CD4-positive, alpha-beta T cell treated with Interferon alpha-2 for 1 hour (primary cell): ENCODE results near the gene TMEM87A.
"Not testable (repeated sequence)": the region's sequence is repeated elsewhere in the genome, so short reads cannot be mapped to it uniquely, and the experiment has no call there.

Experiments
- DNase-seq, 2 donors: peaks; one replicate each; pipeline ENCODE4 v3.0.0-alpha.2; 2020 to 2022

The TMEM87A gene

GRCh38 chr15:42272939-42273899, at the start of gene TMEM87A, which contains the start of gene GANC:
TSS of gene TMEM87A (minus strand) at chr15:42273433. CDS start at chr15:42273398, 35 bp downstream.
TSS of gene GANC (plus strand) at chr15:42273201. CDS start at chr15:42274482, 1,281 bp downstream.
- DNase-seq = peak; percentile 96 to 97

GRCh38 chr15:42319206-42319605, 46.0 kb upstream of the TMEM87A start:
- no peak for DNase-seq

DNA sequence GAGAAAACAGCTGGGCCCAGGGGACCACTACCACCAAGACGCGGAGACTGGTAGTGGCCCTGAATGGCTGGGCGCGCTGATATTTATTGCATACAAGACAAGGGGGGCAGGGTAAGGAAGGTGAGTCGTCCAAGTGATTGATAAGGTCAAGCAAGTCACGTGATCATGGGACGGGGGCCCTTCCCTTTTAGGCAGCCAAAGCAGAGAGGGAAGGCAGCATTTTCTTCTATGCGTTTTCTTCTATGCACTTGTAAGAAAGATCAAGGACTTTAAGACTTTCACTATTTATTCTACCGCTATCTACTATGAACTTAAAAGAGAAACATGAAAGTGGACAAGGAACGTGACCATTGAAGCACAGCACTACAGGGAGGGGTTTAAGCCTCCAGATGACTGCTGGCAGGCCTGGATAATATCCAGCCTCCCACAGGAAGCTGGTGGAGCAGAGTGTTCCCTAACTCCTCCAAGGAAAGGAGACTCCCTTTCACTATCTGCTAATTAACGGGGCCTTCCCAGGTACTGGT, 43.1 kb upstream of the TMEM87A start:
- not testable (repeated sequence) for DNase-seq

GRCh38 chr15:42315521-42315920, 42.3 kb upstream of the TMEM87A start:
- DNase-seq = no peak

- no peak for DNase-seq
Observed at GRCh38 chr15:42314818-42315217, 41.6 kb upstream of the TMEM87A start.

- no peak for DNase-seq
Observed at GRCh38 chr15:42313463-42313862, 40.2 kb upstream of the TMEM87A start.

DNA sequence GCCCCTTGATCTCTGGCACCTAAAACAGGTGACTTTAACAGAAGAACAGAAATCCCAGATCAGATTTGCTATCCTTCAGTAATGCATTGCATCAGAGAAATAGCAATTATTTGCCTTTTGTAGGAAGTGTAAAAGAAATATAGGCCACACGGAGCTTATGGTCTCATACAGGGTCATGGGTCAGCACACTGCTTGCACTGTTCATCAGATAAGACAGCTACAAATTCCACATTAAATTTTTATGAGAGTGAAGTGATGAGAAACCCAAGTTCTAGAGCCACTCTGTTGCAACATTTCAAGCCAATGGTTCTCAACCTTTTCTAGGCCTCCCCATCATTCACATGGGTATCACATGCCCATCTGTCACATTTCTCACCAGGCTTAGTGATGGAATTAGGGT, 33.4 kb upstream of the TMEM87A start:
- no peak for DNase-seq

GRCh38 chr15:42301004-42301403, 27.8 kb upstream of the TMEM87A start:
- not testable (repeated sequence) for DNase-seq

DNA sequence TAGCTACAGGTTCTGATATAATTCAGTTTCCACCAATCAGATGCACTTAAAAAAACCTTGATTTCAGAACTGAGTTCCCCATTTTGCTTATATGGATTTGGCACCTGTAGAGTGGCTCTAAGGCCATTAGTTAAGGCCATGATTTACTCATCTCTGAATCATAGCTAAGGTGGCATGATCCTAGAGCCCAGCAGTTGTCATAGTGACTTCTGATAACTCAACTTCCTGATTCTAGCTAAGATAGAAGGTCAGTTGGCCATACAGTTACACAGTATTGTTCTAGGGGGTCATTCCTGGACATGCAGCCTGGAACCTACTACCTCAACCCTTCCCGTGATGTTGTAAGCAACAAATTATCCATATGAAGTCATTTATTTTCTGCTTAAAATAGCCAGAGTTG, 15.9 kb upstream of the TMEM87A start:
- DNase-seq = no peak

DNA sequence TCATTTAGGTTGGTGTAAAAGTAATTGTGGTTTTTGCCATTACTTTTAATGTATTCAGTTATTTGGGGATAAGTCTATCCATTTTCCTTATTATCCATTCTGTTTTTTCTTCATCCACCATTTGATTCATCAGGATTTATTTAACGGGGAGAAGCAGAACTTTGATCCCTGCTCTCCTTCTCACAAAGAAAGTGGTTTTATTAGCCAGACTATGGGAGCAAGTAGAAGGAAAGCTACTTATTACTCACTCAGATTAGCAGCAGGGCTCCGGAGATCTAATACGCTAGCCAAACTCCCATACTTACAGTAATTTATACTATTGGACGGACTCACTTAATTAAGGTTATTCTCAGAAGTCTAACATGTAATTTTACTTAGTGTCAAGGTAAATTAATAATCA, 14.7 kb upstream of the TMEM87A start:
- DNase-seq = no peak

GRCh38 chr15:42286445-42287029, 13.3 kb upstream of the TMEM87A start:
- no peak for DNase-seq

DNA sequence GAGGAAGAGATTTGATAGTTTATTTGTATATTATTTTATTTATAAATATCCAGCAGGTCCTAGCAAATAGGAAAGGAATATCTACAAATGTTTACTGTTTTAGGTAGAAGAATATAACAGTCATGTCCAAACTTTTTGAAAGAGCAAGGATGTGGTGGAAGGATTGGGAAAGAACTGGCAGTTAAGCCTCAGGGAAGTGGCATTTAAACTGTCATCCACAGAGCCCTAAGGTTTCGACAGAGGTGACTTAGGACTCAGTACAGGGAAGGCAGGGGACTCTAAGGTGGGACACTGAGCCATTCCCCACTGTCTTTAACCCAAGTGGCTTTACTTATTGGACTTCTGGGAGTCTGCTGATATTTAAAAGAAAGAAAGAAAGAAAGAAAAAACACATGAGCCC, 11.8 kb upstream of the TMEM87A start:
- DNase-seq = no peak

DNA sequence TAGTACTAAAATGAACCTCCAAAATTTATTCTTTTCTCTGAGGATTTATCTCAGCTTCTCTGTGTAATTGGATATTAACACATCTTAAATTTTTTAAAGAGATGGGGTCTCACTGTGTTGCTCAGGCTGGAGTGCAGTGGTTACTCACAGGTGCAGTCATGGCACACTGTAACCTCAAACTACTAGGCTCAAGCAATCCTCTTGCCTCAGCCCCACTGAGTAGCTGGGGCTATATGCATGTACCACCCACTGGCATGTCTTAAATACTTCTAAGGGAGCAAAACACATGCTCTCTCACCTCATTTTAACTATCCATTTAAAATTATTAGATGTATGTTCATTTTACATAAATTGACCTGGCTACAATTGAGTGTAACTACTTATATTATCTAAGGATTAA, 11.3 kb upstream of the TMEM87A start:
- no peak for DNase-seq

GRCh38 chr15:42283671-42284070, 10.4 kb upstream of the TMEM87A start:
- DNase-seq = no peak

DNA sequence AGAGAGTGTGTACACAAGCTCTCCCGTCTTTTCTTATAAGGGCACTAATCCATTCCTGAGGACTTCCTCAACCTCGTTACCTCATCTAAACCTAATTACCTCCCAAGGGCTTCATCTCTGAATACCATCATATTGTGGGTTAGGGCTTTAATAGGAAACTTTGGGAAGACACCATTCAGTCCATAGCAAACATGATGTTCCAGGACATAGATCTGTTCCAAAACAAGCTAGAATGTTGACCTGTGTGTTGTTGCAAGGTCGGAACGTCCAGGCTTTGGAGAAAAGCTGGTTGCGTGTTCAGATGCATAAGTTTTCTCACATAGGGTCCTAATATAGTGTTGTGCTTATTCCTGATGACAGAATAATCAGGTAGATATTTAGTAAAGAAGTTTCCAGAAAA, 9.7 kb upstream of the TMEM87A start:
- no peak for DNase-seq

GRCh38 chr15:42282344-42282743, 9.1 kb upstream of the TMEM87A start:
- DNase-seq = no peak

DNA sequence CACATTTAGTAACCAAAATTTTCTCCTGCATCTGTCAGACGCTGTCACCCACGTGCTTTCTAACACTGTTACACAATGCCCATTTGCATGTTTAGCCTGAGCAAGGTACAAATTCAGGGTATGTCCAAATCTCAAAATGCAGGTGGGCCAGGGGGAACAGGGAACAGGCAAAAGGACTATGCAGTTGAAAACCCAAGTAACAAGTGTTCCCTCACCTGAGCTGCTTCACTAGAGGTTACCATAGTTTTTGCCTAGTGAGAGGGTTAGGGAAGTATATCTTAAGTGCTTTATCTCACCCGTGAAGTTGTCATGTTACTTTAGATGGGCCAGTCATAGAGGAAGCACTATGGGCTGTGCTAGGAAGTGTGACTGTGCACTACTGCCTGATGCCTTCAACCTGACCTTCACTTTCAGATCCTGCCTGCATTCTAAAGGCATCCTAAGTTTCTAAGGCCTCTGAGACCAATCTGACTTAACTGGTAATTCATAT, 6.0 kb upstream of the TMEM87A start:
- peak in 1 of 2 donors; percentile 2 for DNase-seq

DNA sequence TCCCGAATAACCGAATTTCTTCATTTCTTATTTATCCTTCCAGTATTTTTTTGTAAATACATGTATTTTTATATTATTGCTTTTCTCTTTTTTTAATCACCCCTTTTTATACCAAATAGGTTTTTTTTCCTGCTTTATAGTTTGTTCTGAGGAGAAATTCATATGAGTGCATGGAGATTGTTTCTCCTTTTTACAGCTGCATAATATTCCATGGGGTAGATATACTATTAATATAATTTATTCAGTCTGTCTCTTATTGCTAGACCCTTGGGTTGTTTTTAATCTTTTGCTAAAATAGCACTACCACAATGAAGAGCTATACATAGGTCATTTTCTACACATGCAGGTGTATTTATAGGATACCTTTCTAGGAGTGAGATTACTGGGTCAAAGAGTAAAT, 3.5 kb upstream of the TMEM87A start:
- no peak for DNase-seq

DNA sequence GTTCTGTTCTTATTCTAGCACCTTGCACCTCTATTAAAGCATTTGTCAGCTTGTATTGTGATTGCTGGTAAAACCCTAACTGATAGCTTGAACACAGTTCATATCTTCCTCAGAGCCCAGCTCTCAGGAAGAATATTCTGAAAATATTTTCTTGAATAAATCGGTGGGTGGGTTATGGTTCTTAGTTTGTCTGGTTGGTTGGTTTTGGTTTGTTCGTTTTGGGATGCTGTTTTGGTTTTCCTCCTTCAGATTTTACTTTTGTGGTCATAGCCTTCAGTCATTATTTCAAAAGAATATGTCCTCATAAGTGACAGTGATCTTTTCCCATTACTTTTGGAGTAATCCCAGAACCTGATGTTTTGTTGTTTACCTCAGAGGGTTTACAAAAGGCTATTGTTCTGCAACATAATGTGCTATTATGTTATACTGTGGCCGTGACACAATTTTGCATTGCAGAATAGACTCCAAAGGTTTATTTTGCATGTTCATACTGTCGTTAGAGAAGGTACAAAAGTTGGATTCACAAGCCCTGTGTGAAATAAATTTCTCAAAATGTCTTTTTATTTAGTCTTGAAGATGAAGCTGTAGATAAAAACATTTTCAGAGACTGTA, 2.7 kb upstream of the TMEM87A start:
- DNase-seq = no peak

GRCh38 chr15:42274702-42274989, 1.4 kb upstream of the TMEM87A start:
- DNase-seq = no peak

DNA sequence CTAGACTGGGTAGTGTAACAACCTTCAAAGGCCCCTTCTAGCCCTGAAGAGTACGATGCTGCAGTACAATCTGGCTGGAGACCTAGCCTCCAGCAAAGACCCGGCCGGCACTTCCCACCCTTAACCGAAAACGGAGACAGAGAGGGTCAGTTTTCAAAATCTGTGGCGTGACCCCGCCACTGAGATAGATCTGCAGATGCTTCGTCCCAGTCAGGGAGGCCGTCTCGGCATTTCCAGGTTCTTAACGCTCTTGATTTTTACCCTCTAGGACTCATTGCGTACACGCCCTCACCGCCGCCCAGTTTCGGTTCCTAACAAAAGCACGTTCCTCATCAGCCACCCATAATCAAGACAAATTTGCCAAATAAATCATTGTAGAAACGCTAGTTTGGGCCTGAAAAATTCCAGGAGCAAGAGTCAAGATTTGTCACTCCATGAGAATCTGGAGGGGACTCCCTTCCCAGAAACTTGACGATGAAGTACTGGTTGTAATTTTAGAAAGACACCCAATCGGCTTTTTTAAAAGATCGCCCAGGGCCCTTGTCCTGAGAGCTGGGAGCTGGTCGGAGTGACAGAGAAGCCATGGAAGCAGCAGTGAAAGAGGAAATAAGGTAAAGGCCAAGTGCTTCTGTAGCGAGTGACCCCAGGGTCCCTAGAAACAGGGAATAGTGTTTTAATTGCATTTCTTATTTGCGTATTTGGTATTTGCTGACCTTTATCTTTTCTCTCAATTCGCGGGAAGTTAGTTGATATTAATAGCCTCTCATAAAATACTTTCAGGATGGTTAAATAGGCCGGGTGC, 868 bp upstream of the TMEM87A start:
- DNase-seq = peak; percentile 68 to 76

DNA sequence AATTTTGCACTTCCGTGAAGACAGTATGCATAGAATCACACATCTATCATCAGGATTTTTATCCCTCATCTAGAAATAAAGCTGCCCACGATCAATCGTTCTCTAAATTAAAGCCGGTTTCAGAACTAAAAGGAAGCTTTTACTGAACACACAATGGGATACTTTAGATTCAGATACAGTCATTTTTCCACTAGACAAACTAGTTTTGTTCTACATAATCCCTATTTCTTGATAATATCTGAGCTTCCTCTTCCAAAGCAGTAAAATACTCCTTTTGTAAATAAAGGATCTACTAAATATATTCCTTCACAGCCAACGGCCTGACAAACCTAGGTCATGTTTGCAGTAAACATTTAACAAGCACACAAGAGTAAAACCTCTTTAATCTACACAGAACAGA, 2.2 kb downstream of the TMEM87A start:
- DNase-seq = no peak

GRCh38 chr15:42270551-42270950, 2.7 kb downstream of the TMEM87A start:
- DNase-seq = no peak
